Lower leg skin (tissue), 3 donors: ENCODE measurements around the gene HAUS3.

Experiments
- CTCF ChIP-seq, 3 donors: fragments of 450-650 bp; IDR thresholded peaks; one replicate each; pipeline ENCODE4 v1.5.1; 2016; ENCODE audit warnings: antibody characterized with exemption in 3 of 3, mild to moderate bottlenecking in 3 of 3, moderate library complexity in 2 of 3
- POLR2A ChIP-seq, 2 donors: fragments of 450-650 bp; IDR thresholded peaks; one replicate each; pipeline ENCODE4 v1.6.1; 2016 to 2017; ENCODE audit warnings: antibody characterized with exemption in 2 of 2, mild to moderate bottlenecking in 1 of 2, moderate library complexity in 1 of 2

GRCh38 chr4:2261853-2262144, 19.9 kb upstream of the HAUS3 start, which contains the start of gene MXD4:
- TF ChIP-seq CTCF (IDR thresholded peaks at IDR 0.05) (no peak), POLR2A (IDR thresholded peaks at IDR 0.05) (no peak)
